Stimulated activated CD4-positive, alpha-beta T cell treated with anti-CD3 and anti-CD28 coated beads, Interleukin-12 subunit alpha, Interleukin-12 subunit beta, amount 100 ng/mL, for 4 hours (primary cell): ENCODE data around the gene NECTIN4.
"Not testable (repeated sequence)": the region's sequence is repeated elsewhere in the genome, so short reads cannot be mapped to it uniquely, and the experiment has no call there.

Experiments used
- DNase-seq: peaks from one replicate; pipeline ENCODE4 v3.0.0-alpha.2; 2020

NECTIN4 gene

DNA sequence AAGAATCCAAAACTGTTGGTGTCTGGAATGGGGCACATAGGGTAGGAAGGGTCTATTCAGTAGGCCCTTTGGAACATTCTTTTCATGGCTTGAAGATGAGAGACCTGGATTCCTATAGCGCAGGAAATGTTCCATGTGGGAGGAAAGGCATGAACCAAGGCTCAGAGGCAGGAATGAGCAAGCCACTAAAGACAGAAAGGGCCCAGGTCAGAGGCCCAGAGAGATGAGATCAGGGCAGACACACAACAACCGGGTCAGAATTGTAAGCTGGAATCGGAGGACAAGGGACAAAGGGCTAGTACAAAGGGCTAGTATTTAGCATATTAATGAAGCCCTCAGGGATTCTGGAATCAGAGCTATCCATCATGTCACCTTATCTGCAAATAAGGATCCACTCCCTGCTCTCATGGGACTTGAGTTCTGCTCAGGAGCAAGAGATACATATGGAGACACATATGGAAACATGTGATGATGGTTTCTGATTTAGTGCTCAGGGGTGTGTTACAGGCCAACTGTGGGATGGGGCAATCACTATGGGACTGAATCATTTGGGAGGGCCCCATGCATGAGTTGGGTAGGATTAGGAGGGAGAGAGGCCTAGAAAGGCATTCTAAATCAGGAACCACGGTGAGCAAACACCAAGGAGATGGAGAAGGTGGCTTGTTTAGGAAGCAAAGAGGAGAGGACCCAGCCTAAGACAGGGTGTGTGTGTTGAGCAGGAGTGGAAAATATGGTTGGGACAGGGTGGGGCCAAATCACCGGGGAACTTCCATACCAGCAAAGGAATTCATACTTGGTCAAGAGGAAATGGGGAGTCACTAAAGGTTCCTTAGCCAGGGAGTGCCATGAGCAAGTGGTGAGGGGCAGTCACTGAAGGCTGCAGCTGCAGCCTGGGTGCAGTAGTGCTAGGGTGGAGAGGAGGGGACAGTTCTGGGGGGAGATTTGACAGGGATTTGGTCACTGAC lies 8.6 kb downstream of the NECTIN4 start:
- DNase-seq: no peak

DNA sequence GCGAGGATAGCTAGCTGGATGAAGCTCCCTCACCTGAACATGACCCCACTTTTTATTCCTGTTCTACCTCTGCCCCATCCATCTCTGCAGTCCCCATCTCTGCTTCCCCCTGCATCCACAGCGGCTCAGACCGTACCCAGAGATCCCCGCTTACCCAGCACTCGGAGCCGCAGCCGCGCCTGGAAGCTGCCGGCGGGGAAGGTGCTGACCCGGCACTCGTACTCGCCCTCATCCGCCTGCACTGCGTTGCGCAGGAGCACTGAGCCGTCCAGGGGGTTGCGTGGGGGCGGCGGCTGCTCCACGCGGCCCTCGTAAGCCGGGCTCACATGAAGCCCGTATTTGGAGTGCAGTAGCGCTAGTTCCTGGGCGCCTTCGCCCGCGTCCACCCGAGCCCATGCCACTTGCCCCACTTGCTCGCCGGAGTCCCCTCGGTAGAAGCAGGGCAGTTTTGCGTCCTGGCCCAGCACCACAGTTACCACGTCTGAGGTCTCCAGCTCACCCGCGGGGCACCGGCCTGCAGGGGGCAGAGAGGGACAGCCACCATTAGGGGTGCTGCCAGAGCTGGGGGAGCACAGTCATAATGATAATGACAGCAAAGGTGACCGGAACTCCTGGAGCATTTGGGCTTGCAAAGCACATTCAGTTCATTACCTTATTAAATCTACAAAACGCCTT lies 9.8 kb downstream of the NECTIN4 start:
- DNase-seq: no peak

DNA sequence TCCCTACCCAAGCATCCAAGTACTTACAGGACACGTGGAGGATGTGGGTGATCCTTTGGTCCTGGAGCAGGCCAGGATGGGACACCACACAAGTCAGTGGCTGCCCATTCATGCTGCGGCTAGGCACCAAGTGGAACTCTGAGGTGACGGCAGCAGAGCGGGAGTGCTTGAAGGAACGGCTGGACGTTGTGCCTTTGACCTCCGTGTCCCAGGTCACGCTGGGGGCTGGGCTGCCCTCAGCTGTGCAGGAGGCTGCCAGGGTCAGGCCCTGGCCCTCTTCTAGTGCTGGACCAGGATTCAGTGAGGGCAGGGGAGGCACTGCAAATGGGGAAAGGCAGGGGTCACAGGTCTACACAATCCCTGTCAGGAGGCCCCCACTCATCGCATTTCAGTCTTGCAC lies 11.9 kb downstream of the NECTIN4 start:
- DNase-seq: no peak

DNA sequence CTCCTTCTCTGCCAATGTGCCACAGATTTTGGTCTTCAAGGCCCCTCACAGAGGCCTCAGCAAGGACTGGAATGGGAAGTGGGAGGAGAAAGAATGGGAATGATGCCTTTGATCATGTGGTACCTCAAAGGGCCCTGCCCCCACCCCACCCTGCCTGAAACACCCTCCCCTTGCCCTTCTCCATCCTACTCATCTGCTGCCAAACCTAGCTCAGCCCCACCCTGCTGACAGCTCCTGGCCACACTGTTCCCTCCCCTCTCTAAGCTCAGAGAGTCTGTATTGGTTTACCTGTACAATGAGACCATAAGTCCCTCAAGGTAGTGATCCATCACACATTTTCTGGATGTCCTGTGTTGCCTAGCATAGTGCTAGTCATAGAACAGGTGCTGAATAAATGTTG lies 12.9 kb downstream of the NECTIN4 start:
- DNase-seq: no peak

DNA sequence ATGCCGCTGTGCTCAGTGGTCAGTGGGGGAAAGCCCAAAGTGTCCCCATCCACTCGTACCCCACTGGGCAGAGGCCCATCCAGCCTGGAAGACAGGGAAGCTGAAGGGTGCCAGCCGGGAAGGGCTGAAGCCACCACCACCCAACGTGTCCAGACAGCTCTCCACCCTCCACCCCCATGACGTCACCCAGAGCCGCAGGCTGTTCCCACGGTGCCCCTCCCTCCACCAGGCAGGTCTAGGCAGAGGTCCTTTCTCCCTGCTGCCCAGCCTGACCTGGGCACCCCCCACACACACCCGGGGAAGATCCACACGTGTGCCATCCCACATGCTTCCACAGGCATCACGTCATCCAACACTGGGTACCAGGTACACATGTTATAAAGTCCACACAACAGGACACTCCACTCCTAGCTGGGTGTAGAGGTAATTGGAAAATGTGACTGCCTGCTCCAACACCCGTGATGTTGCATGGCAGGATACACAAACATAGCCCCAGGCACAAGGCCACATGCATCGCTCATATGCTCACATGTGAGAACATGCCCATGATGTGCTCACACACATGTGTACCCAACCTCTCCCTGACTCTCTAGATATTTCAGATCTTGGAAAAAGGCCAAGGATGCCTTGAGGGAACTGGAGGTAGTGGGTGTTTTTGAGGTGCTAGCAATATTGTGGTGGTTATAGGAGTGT lies 14.5 kb downstream of the NECTIN4 start:
- no peak for DNase-seq

DNA sequence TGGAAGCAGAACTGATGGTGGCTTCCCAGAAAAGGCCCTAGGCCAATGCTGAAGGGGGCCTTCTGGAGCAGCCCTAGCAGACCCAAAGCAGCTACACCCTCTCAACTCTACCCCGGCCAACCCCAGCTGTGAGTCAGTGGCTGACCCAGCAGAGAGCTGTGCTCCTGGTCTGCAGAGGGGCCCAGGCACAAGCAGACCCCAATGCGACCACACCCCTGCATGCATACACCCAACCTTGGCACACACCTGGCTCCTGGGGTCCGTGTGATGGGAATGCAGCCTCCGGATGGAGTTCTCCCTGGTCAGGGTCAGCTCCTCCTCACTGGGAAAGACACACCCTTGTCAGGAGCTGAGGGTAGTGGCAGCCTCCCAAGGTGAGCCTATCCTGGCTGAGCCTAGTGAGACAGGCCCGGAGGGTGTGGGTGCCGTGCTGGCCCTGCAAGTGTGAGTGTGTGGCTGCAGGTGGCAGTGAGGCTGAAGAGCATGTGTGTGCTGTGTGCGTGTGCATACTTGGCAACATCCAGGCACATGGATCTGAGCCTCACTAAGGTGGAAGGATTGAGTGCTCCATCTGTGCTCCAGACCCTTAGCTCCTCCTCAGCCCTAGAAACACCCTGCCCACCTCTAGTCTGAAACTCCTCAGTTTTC lies 15.8 kb downstream of the NECTIN4 start:
- no peak for DNase-seq

DNA sequence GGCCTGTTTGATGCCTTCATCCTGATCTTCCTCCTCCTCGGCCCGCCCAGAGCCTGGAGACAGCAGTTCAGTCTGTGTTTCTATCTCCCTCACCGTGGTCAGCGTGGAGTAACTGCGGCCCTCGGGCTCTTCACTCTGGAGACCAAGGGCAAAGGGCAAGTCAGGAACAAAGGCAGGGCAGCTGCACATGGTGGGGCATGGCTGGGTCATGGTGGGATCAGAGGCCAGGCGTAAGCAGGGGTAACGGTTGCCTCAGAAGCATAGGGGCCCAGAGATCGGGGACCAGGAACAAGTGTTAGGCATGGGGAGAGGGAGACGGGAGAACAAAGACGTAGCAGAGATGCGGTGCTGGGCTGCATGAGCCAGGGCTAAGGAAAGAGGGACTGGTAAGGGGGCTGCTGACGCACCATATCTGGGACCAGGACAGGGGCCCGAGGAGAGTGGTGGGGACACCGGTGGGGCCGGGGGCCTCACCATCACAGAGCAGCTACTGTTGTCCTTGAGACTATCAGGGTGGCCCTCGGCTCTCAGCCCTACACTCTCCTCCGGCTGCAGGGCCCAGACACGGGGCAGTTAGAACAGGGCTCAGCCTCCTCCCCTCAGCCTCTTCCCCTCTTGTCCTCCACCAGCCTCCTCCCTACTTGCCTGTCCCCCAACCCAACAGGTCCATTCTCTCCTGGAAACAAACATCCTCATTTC lies 16.5 kb downstream of the NECTIN4 start:
- DNase-seq: no peak

DNA sequence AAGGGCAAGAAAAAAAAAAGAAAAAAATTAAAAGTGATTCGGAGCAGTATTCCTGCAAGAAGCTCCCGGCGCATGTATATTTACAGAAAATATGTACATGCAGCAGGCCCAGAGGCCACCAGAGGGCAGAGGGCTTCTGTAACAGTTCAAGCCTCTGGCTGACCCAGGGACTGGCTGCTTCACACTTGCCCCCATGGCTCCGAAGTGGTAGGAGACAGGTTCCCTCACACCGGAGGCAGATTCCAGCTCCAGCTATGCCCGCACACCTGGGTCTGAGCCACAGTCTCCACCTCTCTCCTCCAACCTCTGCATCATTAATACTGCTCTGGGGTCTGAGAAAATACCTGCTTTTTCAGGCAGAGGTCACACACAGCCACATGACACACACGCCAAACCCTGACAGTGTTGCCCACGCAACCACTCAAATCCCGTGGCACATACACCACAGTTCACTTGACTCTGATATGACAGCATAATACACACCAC lies 17.4 kb downstream of the NECTIN4 start:
- peak; percentile 31 for DNase-seq

DNA sequence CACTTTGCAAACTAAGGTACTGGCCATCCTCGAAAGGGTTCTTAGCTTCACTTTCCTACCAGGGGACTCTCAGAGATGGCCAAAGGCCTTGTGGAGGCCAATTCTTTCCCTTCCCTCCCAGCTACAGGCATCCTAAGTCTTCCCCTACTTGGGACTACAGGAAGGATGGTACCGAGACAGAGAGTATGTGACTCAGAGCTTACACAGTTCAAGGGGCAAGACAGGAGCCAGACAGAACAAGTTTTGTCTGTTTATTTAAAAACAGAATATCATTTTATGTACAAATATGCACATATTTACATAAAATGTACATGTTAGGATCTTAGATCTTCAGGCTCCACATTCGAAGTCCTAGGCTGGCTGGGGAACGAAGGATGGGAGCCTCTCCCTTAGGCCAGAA lies 18.6 kb downstream of the NECTIN4 start:
- DNase-seq: no peak

DNA sequence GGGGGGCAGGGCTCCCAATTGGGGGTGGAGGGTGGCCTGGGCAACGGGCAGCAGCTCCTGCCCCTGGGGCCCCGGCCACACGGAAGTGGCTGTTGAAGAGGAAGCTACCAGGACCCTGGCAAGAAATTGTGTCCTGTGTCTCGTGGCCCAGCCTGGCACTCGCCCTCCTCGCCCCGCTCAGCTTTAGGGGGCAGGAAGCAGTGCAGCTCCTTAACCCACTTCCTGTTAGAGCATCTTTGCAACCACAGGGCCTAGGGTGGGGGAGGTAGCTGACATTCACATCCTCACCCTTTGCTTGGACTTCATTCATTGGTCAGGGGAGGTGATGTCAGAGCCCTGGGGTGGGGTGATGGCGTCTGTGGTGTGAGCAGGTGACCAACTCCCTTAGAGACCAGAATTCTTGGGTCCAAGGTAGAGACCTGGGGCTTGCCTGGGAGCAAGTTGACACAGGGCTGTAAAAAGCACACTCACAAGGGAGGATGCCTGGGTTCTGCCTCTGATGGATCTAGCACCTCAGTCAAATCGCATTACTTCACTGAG lies 19.6 kb downstream of the NECTIN4 start, which contains the start of gene ARHGAP30:
Gene ARHGAP30 (minus strand): TSS at position 161 of the 540 bp plus-strand sequence. CDS start 267 bp downstream, outside the sequence.
- DNase-seq: peak; percentile 62

DNA sequence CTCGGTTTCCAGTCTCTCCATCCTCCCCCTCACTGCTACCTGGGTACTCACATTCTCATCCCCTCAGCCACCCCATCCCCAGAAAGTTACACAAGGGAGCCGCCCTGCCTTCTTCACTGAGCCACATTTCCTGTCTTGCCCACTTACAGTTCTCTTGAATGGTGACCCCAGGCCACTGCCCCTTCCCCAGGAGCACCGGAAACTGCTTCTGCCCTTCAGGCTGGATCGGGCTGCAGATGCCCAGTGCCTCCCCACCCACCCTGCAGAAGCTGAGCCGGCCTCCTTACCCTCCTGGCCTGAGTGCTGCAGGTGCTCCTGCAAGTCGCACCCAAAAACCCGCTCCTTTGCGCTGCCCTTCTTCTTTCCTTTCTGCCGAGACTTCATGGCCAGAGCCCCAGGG lies 20.1 kb downstream of the NECTIN4 start:
- DNase-seq: no peak

DNA sequence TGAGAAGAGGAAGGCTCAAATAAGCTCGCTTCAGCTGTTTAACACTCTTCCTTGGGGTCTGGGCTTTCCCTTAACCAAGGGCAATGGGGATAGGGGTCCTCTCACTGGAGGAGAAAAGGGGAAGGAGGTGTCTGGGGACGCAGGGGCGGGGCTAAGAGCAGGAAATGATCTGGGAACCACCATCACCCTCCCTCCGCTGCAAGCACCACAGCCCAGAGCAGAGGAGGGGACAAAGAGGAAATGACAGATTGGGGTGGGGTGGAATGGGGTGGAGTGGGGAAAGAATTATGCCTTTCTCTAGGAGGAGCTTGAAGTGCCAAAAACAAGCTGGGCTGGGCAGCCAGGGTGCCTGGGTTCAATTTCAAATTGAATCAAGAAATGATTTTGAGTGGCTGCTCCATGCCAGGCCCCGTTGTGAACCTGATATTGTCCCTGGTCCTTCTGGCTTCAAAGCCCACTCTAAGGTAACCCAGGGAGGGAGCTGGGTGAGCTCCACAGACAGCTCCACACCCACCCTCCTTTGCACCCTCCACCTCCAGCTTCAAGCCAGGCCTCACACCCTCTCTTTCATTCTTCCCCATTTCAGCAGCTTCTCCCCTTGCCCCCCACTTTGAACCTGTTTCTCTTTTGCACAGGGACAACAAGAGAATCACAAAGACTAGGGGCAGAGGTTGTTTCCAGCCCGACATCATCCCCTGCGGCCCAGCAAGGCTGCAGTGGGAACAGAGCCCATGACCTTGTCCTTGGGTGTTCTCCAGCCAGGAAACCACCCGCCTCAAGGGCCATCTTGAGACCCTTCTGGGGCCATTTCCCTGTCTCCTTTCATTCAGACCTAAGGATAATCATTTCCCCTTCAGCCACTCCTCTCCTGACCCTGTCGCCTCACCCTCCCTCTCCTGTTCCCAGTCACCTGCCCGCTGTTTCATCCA lies 20.8 kb downstream of the NECTIN4 start:
- peak; percentile 69 for DNase-seq

DNA sequence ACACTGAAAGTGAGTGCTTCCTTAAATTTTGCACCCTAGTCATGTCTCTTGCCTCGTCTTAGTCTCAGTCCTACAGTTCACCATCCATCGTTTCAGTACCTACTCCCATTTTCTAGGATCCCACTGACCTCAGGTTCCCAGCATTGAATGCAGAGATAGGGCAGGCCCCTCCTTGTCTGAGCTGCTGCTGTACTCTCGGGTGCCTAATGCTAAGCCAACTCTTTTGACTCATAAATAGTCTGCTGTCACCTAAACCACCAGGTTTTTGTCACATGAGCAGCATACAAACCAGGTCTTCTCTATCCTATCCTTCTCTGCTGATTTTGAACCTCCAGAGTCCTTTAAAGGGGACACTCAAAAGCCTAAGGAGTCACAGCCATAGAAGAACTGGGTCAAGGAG lies 22.7 kb downstream of the NECTIN4 start:
- no peak for DNase-seq

DNA sequence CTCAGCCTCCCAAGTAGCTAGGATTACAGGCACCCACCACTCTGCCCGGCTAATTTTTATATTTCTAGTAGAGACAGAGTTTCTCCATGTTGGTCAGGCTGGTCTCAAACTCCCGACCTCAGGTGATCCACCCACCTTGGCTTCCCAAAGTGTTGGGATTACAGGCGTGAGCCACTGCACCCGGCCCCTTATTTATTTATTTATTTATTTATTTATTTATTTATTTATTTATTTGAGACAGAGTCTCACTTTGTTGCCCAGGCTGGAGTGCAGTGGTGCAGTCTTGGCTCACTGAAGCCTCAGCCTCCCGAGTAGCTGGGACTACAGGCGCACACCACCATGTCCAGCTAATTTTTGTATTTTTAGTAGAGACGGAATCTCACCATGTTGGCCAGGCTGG lies 23.7 kb downstream of the NECTIN4 start:
- not testable (repeated sequence) for DNase-seq

DNA sequence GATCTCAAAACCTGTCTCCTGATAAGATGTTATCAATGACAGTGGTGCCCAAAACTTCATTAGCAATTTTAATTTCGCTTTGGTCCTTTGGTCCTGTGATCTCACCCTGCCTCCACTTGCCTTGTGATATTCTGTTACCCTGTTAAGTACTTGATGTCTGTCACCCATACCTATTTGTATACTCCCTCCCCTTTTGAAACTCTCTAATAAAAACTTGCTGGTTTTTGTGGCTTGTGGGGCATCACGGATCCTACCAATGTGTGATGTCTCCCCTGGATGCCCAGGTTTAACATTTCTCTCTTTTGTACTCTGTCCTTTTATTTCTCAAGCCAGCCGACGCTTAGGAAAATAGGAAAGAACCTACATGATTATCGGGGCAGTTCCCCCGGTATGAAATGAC lies 25.4 kb downstream of the NECTIN4 start:
- DNase-seq: not testable (repeated sequence)

DNA sequence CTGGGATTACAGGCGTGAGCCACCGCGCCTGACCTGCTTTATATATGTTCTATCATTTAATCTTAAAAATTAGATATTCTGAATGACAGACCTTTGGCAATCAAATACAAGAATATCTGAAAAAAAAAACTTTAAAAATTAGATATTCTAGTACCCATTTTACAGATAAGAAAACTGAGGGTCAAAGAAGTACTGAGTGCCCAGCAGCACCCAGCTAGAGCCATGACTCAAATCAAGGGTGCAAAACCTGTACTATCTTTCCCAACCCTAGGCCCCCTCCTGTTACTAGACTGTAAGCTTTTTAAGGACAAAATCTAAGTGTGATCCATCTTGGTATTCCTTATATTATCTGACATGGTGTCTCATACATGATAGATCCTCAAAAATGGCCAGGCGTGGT lies 27.9 kb downstream of the NECTIN4 start:
- no peak for DNase-seq

DNA sequence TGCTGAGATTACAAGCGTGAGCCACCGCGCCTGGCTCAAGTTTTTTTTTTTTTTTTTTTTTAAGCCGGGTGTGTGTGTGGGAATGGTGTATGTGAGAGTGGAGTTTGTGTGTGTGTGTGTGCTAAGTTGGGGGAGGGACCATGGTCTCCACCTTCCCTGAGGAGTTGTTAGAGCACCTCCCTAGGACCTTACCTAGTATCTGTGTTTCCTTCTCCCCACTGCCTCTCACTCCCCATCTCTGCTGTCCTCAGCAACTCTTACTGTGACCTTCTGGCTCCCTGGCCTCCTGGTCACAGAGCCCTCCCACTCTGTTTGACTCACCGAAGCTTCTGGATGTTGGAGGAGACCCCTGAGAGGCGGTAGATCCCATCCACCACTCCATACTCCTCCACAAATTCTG lies 30.1 kb downstream of the NECTIN4 start:
- no peak for DNase-seq

DNA sequence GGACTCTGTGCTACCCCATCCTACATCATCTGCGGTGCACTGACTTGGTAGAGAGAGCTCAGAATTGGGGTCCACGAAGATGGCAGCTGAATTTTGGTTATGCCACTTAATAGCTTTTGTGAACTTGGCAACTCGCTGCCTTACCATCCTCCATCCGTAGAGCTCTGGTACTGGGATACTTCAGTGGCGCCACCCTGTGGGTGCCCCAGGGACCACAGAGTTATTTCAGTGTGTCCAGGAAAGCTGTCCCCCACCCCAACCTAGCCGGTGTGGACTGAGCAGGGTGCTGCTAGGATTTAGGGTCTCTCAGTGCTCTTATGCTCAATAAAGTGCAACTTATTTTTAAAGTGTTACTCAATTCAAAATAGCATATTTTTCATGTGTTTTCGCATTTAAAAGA lies 34.6 kb downstream of the NECTIN4 start:
- DNase-seq: no peak

DNA sequence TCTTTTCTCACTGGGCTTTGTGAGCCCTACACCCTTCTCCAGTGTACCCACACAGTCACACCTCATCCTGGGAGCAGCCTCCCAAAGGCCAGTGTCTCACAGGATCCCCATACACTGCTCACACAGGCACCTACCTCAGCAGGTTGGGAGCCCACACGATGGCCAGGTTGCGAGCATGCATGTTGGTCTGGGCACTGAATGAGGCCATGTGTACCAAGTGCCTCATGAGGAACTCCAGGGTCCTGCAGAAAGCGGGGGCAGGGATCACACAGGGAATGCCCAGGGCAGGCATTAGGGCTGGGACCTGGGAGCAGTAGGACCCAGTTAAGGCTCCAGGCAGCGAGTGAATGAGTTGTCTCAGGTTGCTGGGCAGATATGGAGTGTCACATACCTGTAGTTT lies 35.1 kb downstream of the NECTIN4 start:
- no peak for DNase-seq

DNA sequence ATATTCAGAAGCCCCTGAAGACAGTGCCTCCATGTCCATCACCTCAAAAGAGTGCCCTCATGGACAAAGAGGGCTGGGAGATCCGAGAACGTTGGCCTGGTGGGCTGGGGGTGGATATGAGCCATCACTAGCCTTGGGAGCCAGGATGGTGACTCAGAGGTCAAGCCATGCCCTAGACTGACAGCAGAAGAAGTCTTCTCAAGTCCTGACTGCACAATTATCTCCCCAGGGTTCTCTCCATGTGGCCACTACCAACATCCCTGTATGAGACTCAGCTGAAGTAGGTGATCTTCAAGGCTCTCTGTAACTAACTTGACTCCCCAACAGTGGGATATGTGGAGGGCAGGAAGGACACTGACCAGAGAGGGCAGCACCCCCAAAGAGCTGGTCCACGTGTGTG lies 36.5 kb downstream of the NECTIN4 start:
- DNase-seq: no peak

DNA sequence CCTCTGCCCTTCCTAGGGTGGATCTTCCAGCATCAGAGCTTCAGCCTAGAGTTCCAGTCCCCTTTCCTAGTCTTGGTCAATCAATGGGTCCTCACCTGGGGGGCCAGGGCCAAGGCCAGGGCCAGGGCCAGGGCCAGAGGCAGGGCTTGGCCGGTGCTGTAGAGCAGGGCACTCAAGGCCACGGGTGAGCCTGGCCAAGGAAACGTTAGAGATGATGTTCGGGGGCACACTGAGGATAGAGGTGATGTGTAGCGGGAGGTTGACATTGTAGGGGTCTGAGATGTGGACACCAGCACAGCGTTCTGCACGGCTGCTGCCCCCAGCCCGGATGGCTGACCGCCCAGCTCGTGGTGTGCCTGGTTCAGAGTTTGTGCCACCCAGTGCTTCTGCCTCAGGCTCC lies 38.1 kb downstream of the NECTIN4 start:
- DNase-seq: no peak
